IPS-NIHi7 (cell line): Measurements from ENCODE around the gene CAPZB.

Experiments used
- DNase-seq: peaks from one replicate; pipeline ENCODE4 v3.0.0; 2012; ENCODE audit warnings: mixed read lengths; ENCODE audit errors: extremely low spot score

The CAPZB gene

DNA sequence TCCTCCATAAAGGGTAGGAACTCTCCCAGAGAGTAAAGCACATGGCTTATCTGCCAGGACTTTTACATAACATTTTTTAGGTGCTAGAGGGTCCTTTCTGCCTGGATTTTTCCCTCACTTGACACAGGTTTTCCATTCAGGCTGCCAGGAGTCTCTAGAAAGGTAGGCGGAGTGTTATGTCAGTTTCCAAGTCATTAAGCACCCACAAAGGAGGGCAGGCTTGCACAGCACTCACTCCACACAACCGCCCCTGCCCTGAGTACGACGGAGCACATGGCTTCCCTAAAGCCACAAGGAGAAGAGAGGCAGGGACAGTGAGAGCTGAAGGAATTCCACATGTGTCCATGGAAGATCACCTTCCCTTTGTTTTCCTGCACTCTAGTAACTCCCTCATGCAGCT is 55.7 kb downstream of the CAPZB start:
- no peak for DNase-seq

GRCh38 chr1:19427087-19427781 is 58.1 kb downstream of the CAPZB start:
- no peak for DNase-seq

- DNase-seq, result no peak
Measured at GRCh38 chr1:19426294-19427086, 58.8 kb downstream of the CAPZB start.

DNA sequence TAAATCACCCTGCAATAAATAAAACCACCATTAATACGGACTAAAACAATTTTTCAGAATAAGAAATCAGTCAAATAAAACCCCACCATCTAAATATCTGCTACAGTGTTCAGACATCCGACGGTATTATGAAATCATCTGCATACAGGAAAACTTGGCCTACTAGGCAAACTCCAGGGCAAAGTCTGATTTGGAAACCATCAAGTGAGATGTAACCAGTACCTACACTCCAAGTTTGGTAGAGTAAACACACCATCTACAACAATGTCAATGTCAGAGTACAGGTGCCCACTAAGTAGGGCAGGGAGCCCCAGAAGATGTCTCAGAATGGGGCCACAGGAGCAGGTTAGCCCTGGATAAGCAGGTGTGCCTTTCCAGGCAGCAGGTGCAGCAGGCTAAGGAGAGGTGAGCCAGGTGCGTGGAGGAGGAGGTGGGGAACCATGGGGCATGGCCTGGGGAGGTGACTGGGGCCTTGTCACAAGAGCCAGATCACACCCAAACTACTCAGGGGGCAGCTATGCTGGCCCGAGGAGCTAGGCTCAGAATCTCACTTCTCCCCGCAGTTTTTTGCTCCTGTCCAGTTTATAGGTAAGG is 59.6 kb downstream of the CAPZB start:
- no peak for DNase-seq

- DNase-seq, result no peak
Measured at GRCh38 chr1:19424651-19425570, 60.4 kb downstream of the CAPZB start.

DNA sequence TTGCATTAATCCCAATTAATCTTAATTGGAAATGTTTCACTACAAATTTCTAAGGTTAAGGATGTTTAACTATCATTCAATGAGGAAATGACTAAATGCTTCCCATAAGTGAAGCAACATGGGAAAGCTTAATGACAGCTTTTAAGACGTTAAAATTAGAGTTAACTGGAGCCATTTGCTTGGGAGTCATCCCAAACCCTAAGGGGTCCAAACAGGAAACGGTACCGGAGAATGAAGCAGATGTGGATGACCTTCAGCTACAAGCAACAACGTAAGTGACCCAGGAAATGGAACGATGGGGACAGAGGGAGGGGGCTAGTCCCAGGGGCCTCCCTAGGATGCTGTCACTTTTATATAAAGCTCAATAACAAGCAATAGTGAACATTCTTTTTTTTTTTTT is 62.2 kb downstream of the CAPZB start:
- DNase-seq, result no peak

- DNase-seq, result no peak
Measured at GRCh38 chr1:19421365-19421764, 64.0 kb downstream of the CAPZB start.

DNA sequence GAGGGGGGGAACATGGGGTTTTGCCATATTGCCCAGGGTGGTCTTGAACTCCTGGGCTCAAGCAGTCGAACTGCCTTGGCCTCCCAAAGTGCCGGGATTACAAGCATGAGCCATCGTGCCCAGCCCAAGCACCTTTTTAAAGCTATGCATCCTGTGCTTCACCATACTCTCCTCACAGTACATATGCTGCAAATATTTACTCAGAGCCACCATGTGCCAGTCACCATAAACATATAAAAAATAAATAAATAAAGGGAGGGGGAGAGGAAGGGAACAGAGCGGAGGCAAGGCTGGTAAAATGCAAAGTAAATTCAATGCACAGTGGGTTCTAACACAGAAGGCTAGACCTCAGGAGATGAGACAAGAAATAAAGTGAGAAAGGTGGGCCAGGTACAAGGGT is 64.7 kb downstream of the CAPZB start:
- no peak for DNase-seq

DNA sequence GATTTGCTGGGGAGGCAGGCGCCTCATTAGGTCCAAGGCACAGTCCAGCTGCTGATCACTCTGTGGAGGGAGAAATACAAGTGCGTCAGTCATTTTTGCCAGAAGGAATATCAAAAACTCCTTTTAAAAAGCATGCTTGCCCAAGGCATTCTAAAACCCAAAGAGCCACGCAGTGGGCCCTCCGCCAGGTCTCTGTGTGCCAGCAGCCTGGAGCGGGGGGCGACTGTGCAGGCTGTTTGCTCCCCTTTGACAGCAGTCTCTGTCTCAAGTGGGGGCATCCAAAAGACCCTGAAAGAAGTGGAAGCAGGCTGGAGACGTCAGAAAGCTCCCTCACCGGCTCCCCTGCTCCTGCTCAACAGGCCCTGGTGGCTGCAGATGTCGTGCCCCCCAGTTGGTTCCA is 65.6 kb downstream of the CAPZB start:
- DNase-seq, result no peak

DNA sequence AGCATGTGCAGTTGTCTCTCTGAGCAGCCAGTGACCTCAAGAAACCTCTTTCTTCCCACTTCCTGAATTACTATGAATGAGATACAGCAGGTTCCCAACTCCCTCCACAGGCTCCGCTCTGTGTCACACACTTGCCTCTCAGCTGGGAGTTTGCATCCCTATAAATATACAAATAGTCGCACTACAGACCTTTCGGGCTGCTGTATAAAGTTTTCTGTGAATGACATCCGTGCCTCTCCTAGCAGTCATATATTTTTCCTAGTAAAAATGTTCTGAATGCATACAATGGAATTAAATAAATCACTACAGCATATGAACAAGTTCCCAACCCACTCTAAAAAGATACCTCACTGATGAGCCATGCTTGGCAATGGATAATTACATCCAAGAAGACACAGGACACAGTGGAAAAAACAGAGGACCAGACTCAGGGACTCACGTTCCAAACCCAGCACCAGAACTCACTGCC is 66.8 kb downstream of the CAPZB start:
- no peak for DNase-seq

DNA sequence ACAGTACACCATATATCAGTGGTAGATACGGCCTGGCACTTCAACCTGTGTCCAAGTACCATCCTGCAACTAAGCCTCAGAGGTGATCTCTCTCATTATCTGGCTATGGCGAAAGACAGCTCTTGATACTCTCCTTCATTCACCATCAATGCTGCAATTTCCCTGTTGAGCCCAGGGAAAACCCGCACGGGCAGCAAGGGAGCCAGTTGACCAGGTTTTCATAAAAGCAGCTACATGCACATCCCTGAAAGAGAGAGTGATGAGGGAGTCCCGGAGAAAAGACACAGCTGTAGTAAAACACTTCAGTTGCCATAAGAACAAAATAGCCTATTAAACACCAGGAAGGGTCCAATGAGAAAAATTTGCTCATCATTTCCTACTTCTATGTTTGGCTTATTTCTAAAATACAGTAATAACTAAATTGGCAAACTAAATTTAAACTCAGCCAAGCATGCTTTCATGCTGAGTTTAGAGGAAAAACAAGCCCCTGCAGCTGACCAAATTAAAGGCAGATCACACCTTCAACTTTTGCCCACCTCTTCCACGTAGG is 68.3 kb downstream of the CAPZB start:
- no peak for DNase-seq

DNA sequence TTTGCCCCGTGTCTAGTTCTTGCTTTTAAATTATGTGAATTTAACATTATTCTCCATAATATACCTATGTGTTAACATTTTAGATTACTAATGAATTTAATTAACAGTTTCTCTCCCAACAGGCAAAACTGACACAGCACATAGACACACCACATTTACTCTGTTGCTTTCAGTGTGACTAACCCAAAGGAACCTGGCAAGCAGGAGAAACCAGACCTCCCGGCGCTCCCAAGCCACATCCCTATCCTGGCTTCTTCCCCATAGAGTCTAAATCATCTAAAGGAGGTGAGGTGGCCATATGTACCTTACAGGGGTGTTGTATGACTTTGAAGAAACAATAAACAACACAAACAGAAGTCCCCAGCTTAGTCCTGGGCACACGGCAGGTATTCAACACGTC is 69.2 kb downstream of the CAPZB start:
- DNase-seq, result no peak

DNA sequence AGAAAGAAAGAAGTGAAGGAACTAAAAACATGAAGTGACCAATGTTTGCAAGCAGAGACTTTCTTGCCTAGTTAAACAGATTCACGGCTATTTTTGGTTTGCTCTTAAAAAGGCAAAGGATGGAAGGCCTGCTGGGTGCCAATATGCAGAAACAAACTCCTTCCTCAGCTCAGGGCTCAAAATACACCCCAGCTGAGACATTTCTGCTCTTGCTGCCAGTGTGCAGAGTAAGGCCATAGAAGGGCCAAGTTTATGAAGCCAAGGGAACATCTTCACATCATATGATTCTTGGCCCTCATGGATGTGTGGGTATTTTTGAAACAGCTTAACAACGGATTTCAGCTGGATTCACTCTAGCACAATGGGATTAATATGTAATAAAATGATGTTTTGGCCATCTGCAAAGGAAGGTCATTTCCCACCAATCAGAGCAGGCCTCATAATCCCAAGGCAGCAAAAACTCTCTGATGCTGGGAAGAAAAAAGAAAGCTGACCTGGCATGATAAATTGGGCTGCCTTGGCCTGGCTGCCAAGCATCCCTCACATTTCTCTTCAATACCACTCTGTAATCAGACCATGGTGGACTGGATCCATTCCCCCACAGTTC is 70.7 kb downstream of the CAPZB start:
- DNase-seq, result no peak

DNA sequence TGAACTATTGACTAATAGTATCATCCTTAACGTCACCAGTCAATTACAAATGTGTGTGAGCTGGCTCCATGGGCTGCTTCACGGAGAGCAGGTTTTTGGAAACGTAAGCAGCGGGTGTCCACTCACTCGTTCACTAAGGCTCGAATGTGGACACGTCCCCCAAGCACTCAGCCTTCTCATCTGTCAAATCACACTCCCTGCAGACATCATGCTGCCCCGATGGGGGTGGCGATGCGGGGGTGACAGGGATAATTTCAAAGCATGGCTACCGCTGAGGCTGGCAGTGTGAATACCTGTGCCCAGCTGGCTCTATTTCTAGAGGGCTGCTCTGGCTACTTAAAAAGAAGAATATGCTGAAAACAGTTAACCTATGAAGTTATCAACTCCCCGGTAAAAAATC is 71.3 kb downstream of the CAPZB start:
- DNase-seq, result no peak

- no peak for DNase-seq
Measured at GRCh38 chr1:19412654-19413053, 72.7 kb downstream of the CAPZB start.

- DNase-seq, result no peak
Measured at GRCh38 chr1:19411612-19412011, 73.7 kb downstream of the CAPZB start.

- DNase-seq, result peak; percentile 50
Measured at GRCh38 chr1:19410393-19410792, 74.9 kb downstream of the CAPZB start.

- no peak for DNase-seq
Measured at GRCh38 chr1:19409477-19410341, 75.6 kb downstream of the CAPZB start.

DNA sequence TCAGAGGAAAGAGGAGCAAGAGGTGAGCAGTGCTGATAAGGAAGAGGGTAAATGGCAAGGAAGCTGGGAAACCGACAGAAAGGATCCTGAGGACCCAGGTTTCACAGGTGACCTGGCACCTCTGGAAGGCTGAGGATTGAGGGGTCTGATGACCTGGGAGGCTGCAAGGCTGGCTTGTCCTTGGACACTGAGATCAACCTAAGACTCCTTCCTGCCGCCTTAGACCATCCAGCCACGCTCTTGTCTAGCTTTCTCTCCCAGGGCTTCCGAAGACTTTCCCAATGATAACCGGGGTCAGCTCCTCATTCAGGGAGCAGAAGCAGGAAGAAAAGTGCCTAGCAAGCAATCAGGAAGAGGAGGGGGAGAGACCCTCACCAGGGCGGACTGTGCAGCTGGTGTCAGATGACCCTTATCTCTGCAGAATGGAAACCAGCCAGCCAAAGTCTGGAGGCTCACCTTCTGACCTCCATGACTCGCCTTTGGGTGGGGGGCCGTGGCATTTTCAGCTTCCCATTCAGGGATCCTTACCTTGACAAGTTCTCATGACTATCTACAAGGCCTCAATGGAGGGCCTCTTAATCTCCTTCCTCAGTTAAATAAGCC is 77.7 kb downstream of the CAPZB start:
- DNase-seq, result no peak

DNA sequence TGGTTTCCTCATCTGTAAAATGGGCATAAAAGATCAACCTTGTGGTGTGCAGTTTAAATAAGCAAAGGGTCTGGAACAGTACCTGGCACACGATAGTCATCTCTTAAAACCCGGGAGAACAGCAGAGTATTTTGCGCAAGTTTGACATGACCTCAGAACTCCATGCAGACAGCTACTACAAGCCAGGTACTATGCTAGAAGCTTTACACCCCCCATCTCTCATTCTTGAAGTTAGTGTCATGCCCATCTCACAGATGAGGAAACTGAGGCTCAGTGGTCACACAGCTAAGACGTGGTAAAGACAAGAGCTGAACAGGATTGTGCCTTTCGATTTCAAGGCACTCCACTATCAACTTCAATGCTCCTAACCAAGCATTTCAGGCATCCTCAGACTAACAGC is 78.7 kb downstream of the CAPZB start:
- no peak for DNase-seq
